ENCODE data around the gene HAUS6. TPM values are rescaled to one million over a fixed set of nuclear protein-coding genes. Genes with fewer than 3 reads are reported as not detected.

HAUS6 gene
- total and polyA plus RNA-seq, 2 of the 8 experiments (the other 6 are each of a cell fraction or from before 2014, with no cell fraction given) = 11.7 to 52.4 TPM

DNA sequence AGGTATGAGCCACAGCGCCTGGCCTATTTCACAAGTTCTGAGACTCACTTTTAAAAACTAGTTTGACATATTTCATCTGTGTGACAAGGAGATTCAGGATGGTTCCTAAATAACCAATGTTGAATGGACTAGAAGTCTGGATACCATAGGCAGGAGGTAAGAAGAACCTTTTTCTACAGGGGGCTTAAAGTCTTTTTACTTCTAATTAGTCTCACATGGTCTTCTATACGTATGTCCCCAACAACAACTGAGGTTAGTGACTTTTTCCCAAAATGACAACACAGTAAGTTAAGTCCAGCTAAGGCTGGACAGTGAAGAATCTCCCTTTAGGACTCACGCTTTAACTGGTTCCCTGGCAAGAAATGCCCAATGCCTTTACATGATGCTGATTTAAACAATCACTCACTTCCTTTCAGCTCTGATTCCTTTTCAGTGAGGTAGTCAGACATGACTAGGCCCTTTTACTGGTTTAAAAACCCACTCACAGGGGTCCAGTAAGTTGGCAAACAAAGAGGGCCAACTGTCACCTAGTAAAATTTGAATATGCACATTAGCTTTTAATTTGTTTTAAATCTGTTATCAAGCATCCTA, 12.1 kb upstream of the HAUS6 start:
- FAIRE-seq = no peak
- TF ChIP-seq ZNF274 (IDR thresholded peaks at IDR 0.05; ENCODE audit: borderline replicate concordance, extremely low read depth, low read length) (no peak), BRCA1 (IDR thresholded peaks at IDR 0.05; ENCODE audit: low read depth, low read length) (no peak)

More for the DNA sequence above, 12.1 kb upstream of the HAUS6 start:
- Histone ChIP-seq H2AK5ac (ENCODE audit: low read depth, low read length) (no peak overlapping the region), H3K4ac (replicated peaks; ENCODE audit: insufficient read length, low read depth, low read length) (no peak overlapping the region), H3K9ac (replicated peaks in 1 of 4; ENCODE audit: extremely low read depth in 1 of 4, low read depth in 3 of 4, low read length in 3 of 4) (no peak overlapping the region), H3K23me2 (ENCODE audit: low read depth, low read length) (no peaks in the 10 kb centered on the region), H4K5ac (ENCODE audit: insufficient read length, low read depth, low read length) (no peak overlapping the region), H2BK20ac (ENCODE audit: low read length) (no peak overlapping the region), H3K18ac (ENCODE audit: extremely low read depth, low read length) (no peak overlapping the region), H3K79me2 (ENCODE audit: control insufficient read depth in 1 of 2, insufficient read depth in 2 of 2, low read length in 2 of 2) (no peaks in the 10 kb centered on the region), H2BK15ac (ENCODE audit: low read length) (no peak overlapping the region), H2BK120ac (replicated peaks; ENCODE audit: low read depth, low read length) (no peak overlapping the region), H3K23ac (ENCODE audit: insufficient read length) (no peak overlapping the region), H3K4me2 (ENCODE audit: insufficient read depth in 1 of 2, low read depth in 2 of 2, low read length in 2 of 2) (no peak overlapping the region), H4K20me1 (replicated peaks in 1 of 2; ENCODE audit: control insufficient read depth in 1 of 2, insufficient read depth in 2 of 2, low read length in 2 of 2) (peaks cover 0 to 3% of the 10 kb centered on the region in 2 experiments), H2AFZ (ENCODE audit: low read length) (no peak overlapping the region), H3K14ac (ENCODE audit: insufficient read length) (no peak overlapping the region), H3K27ac (ENCODE audit: low read depth, low read length) (no peak overlapping the region), H4K91ac (replicated peaks; ENCODE audit: insufficient read length, low read length) (no peak overlapping the region), H3K4me3 (ENCODE audit: extremely low read depth in 1 of 4, insufficient read depth in 2 of 4, low read depth in 3 of 4, low read length in 4 of 4) (no peak overlapping the region), H3K9me3 (ENCODE audit: insufficient read depth in 2 of 2, low read depth in 1 of 2, low read length in 1 of 2) (no peaks in the 10 kb centered on the region), H3K79me1 (ENCODE audit: low read depth, low read length) (no peaks in the 10 kb centered on the region), H3K56ac (replicated peaks; ENCODE audit: insufficient read length, low read depth, low read length) (no peak overlapping the region), H3K36me3 (ENCODE audit: control insufficient read depth in 2 of 4, insufficient read depth in 4 of 4, low read length in 3 of 4) (peaks cover 15 to 50% (median 35%) of the 10 kb centered on the region in 4 experiments), H3K27me3 (replicated peaks in 1 of 4; ENCODE audit: control insufficient read depth in 3 of 4, extremely low read depth in 1 of 4, insufficient read depth in 3 of 4, low read length in 3 of 4) (no peaks in the 10 kb centered on the region), H2BK5ac (ENCODE audit: low read depth, low read length) (no peak overlapping the region), H2BK12ac (ENCODE audit: low read depth, low read length) (no peak overlapping the region), H3K4me1 (replicated peaks in 1 of 4; ENCODE audit: control insufficient read depth in 3 of 4, insufficient read depth in 4 of 4, low read length in 3 of 4) (0 out of 7 replicates have a peak, but pooled peaks cover 0 to 1% (median 0%) of the 10 kb centered on the region in 4 experiments), H4K8ac (ENCODE audit: extremely low read depth, insufficient read depth, low read length) (no peak overlapping the region)
- DNase-seq (ENCODE audit: low read depth in 1 of 2, low spot score in 2 of 2) = no peak
- 89% methylated on average over 3 of the region's 3 CpGs; no CpG with 5 or more reads in 1 of the 2 experiments for WGBS, 2 experiments (ENCODE audit: extremely low coverage in 1 of 2, insufficient coverage in 1 of 2, insufficient read length in 1 of 2, insufficient replicate concordance in 2 of 2, low coverage in 1 of 2, low lambda C conversion rate in 2 of 2, missing lambda C conversion rate in 1 of 2)
- ChIA-PET POLR2A (ENCODE audit: partially characterized antibody) (interaction anchor here (1.1 to 3.9 kb wide), 5 partner anchors 8 to 65 kb away, joined by 3 to 25 read pairs (median 6); partner anchors contain the start of gene HAUS6), CTCF (ENCODE audit: partially characterized antibody) (interaction anchor here (1.2 to 1.6 kb wide), 2 partner anchors 8 to 9 kb away, joined by 3 to 4 read pairs; no protein-coding TSS in a partner anchor)
